Glomerular visceral epithelial cell (primary cell): ENCODE results near the gene ARHGAP31.
A peak's percentile ranks its signal among the peaks of the same experiment; 100 is the strongest.
"Not testable (repeated sequence)": the region's sequence is repeated elsewhere in the genome, so short reads cannot be mapped to it uniquely, and the experiment has no call there.

Experiments used
- DNase-seq: peaks from one replicate; pipeline ENCODE4 v3.0.0-alpha.2; 2016; ENCODE audit errors: extremely low spot score

Gene ARHGAP31

DNA sequence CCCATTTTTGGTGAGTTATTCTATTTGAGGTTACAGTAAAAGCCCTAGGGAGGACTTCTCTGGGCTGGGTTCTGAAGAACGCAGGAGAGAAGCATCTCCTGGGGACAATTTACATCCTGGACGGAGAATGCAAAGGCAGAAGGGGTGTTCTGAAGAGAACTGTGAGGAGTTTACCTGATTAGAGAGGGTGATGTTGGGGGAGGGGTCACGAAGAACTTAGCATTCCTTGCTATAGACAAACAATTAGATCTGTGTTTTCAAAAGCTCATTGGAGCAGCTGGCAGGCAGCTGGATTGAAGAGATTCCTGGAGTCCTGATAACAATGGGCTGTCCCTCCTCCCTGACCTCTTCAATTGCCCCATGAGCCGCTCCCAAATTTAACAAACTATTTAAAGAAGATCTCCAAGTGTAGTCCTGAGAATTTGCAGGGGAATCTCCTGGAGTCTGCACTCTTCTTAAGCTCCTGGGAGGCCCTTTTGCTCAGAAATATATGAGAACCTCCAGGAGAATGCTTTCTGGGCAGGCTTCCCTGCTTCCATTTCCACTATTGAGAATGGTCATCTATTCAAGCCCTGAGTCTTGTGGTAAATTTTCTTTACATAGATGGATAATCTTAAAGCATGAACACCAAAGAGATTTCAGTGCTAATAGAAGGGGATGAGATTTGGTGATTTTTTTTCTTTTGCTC, 55.3 kb downstream of the ARHGAP31 start:
- no peak for DNase-seq

DNA sequence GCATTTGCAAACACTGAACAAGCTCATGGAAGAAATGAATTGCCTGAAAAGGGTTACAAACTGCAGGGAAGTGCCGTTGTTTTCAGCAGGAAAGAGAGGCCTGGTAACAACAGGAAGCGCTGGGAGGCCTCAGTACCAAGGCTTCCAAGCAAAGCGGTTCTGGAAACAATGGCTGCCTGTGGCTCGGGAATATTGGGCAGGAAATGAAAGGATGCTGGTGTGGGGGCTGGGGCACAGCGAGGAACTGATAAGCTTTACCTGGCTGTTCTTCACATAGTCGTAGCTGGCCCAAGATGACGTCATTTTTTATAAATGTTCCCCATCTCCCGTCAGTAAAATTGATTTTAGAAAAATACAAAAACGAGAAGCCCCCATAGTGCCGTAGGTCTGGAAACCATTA, 55.9 kb downstream of the ARHGAP31 start:
- no peak for DNase-seq

DNA sequence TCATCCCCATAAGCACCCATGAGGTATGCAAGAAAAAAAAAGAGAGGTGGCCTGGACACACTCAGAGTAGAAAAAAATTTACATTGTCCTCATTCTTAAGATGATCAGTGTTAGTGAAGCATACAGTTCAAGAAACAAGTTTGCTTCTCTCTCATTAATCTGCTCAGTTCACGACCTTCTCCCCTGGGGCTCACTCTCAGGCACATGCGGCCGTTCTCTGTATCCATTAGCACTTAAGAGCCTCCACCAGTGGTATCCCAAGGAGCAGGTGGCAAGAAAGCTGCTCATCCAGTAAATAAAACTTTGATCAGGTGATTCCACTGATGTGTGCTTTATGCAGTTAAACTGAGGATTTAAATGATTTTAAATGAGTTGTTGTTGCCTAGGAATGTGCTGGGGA, 57.4 kb downstream of the ARHGAP31 start:
- no peak for DNase-seq

DNA sequence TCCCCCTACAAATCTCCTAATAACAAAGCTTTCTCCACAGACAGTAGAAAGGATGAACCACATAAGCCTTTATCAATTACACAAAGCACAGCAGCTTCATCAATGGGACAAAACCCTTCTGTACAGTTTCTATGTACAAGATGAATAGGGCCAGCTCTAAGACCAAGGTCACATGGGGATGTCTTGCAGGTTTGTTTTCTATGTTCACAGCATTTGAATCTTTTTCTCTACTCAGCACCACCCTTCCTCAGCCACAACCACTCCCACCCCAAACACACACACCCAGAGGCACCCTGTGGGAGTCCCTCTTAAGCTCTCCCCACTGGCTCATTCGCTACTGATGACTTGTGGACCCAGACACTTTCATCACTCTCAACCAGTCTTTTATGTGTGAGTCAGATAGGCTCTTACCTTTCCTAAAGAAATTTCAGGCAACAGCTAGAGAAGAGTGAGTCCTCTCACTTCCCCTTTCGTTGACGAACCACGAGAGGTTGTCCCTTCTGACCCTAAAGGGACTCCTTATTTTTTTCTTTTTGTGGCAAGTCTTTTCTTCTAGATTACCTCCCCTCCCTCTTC, 57.9 kb downstream of the ARHGAP31 start:
- peak; percentile 11 for DNase-seq

DNA sequence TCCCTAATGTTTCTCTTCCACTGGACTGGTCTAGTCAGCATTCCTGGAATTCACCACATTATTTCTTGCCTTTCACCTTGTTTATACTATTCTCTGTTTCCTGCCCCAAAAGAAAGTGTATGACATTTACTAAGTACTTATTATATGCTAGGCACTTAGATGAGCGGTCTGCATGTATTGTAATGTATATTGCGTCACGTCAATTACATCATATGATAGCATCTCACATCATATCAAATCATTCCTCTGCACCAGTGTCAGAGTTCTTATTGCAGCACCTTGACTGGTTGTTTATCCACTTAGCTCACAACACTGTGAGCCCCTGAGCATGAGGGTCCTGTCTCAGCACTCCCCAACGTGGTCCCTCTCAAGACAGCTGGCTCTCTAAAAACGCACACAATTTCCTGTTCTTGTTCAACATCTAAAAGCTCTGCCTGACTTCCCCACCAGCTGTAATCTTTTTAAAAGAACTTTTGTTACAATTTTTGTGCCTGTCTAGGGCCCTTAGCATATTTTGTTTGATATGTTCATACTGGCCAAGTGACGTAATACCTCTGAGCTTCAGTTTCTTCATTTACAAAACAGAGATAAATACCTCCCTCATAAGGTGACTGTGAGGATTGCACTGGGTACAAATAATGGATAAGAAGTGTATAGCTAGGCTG, 58.8 kb downstream of the ARHGAP31 start:
- DNase-seq: peak; percentile 36

- not testable (repeated sequence) for DNase-seq
Measured at GRCh38 chr3:119355608-119356007, 61.4 kb downstream of the ARHGAP31 start.

DNA sequence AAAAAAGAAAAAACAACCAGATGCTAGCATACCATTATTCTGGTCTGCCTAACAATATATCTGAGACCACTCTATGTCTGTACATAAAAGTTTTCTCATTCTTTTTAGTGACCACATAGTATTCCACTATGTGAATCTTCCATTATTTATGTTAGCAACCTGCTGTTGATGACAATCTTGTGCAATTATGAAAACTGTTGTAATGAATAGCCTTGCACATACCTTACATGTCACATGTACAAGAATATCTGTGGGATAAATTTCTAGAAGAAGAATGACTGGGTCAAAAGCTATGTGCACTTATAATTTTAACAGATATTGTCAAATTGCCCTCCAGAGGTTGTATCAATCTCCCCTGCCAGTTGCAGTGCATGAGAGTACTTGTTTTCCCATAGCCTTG, 62.5 kb downstream of the ARHGAP31 start:
- DNase-seq: no peak

DNA sequence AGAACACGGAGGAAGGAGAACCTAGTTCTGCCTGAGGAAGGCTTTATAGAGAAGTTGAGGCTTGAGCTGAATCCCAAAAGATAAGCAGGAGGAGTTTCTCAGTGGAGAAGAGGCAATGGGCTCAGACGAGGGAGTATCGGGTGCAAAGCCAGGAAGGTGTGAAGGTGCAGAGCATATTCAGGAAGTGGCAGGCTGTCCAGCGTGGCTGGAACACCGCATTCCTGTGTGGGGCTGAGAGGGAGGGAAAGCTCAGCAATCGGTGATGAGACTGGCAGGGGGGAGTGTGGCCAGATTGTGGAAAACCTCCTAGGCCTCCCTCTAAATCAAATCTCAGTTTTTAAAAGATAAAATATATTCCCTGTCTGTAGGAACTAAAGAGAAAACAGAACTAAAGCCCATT, 63.0 kb downstream of the ARHGAP31 start:
- DNase-seq: peak; percentile 36

DNA sequence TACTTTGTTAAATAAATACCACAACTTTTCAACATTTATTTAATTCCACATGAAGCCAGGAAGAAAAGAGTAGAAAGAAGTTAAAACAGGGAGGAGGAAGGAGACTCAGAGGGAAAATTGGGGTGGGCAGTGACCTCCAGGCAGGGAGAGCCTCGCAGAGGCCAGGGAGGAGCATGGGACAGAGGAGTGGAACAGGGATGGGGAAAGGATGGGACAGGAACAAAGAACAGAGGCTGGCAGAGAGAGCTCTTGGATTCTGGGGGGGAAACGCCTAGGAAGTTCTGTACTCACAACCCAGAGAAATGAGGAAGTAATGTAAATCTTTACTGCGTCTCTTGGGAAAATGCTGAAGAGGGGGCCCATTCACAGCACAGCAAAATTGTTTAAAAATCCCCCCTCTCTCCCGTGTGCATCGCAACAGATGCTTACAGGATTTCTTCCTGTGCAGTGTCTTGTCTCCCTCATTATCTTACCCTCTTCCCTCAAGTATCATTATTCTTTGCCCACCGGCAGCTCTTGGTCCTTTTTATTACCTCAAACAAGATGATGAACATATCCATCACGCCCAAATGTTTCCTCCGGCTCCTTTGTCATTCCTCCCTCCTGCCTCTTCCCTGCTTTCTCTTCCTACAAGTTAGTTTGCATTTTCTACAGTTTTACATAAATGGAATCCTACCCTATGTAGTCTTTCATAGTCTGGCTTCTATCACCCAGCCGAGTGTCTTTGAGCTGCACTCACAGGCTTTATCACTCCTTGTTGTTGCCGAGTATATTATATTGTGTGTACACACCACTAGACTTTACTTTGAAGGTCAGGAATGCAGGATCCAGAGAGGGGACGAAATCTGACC, 65.5 kb downstream of the ARHGAP31 start:
- DNase-seq: no peak

DNA sequence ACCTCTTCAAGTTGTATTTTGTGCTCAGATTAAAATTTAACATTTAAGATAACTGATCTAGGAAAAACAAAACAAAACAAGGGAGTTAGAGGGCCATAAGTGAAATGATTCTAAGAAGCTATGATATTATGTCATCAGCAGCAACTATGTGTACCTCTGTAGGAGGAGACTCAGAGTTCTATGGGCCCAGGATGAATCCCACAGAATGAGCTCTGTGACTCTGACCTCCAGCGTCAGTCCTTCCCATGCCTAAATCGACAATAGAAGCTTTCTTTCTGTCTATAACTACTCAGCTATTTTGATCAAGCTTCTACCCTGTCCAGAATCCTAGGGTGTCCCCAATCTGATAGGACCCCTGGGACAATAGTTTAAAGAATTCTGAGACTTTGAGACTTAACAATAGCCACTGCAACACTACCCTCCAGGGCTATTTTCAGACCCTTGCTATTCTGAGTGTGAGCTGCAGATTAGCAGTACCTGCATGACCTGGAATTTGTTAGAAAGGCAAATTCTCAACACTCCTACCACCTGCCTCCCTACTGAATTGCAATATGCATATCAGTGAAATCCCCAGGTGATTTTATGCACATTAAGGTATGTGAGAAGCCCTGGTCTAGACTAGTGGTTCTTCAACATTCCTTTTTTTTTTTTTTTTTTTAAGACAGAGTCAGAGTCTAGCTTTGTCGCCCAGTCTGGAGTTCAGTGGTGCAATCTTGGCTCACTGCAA, 66.7 kb downstream of the ARHGAP31 start:
- no peak for DNase-seq

GRCh38 chr3:119362010-119362409, 67.8 kb downstream of the ARHGAP31 start:
- no peak for DNase-seq

DNA sequence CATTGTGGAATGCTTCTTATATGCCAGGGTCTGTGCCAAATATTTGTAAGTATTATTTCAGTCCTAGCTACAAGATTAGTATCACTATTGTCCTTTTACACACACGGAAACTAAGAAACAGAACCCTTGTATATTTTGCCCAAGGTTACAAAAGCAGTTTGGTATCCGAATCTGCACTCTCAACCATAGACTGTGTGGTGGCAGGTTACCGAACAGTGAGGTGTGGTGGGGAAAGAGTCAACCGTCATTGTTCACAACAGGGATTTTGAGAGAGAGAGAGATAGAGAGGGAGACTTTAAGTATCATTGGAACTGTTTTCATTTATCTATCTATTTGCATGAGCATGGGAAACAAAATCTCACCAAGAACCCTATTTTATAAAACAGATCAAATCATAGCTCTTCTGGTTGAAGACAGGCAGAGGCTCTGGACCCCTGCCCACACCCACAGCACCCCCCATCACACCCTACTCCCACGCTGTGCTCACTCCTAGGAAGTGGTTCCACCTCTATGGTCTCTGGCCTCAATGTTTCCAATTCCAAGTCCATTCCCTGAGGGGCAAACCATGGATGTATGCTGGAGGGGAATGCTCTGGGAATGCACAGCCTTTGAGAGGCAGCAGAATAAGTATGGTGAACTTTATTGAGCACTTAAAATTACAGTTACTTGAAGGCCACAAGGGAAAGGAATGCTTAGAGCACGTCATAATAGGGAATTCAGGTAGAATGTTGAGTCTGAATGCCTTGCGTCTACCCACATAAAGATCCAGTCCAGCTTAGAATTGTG, 69.0 kb downstream of the ARHGAP31 start:
- no peak for DNase-seq

DNA sequence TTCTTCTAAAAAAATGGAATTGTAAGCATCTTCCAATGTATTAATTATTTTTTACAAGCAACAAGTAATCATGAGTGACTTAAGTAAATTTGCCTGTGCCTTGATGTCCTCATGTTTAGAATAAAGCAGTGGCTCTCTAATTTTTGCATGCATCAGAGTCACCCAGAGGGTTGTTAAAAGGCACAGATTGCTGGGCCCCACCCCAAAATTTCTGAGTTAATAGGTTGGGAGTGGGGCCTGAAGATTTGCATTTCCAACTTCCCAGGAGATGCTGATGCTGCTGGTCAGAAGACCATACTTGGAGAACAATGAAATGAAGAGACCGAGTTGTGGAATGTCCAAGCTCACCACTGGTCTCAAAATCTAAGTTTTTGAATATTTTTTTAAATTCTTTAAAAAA, 70.2 kb downstream of the ARHGAP31 start:
- no peak for DNase-seq

DNA sequence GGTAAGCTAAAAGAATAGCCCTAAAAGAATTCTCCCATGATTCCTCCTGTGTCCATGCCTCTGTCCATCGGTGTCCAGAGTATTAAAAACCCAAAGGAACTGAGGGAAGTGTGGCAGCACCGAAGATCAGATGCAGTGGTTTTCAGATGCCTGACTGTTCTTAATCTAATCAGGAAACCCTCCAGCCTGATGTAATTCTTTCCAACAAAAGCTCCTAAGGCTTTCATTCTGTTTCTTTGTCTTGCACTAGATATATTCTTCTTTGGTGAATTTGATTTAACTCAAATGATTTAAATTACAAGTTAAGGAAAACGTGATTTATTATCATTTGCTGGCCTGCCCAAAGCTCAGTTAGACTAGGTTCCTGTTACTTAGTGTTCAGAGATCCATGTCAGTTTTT, 71.2 kb downstream of the ARHGAP31 start:
- DNase-seq: no peak

GRCh38 chr3:119367000-119367399, 72.8 kb downstream of the ARHGAP31 start:
- DNase-seq: no peak

DNA sequence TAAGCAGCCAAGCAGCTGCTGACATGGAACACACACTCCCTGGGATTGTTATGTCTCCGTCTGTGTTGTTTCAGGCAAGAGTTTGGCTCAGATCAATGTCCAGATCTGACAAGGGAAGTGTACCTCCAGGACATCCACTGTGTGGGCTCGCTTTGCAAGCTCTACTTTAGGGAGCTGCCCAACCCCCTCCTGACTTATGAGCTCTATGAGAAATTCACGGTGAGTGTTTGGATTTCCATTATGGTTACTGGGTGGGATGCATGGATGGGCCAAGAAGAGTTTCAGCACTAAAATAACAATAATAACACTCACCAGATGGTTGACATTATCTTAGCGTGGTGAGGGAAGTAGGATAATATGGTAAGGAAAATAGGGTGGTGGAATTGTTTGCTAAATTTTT, 74.1 kb downstream of the ARHGAP31 start:
- no peak for DNase-seq

DNA sequence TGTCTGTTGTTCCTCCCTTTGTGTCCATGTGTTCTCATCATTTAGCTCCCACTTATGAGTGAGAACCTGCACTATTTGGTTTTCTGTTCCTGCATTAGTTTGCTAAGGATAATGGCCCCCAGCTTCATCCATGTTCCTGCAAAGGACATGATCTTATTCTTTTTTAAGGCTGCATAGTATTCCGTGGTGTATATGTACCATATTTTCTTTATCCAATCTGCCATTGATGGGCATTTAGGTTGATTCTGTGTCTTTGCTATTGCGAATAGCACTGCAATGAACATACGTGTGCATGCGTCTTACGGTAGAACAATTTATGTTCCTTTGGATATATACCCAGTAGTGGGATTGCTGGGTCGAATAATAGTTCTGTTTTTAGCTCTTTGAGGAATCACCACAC, 77.6 kb downstream of the ARHGAP31 start:
- DNase-seq: not testable (repeated sequence)

GRCh38 chr3:119375106-119375505, 80.9 kb downstream of the ARHGAP31 start:
- no peak for DNase-seq

- DNase-seq: no peak
Measured at GRCh38 chr3:119375510-119375909, 81.3 kb downstream of the ARHGAP31 start.

DNA sequence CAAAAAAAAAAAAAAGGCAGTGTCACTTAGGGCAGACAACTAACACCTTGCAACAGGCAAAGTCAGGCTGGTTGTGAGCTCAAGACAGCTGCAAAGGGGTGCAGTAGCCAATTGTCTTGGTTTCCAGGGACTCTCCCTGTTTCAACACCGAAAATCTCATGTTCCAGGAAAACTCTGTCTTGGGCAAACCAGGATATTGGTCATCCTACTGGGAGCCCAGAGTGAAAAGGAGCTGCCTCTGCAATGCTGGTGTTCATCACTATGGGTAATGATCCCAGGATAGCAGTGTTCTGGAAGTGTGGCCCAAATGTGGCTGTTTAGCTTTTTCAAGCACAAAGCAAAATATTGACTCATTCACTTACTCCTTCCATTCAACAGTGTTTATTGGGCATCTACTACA, 82.6 kb downstream of the ARHGAP31 start:
- DNase-seq: no peak

GRCh38 chr3:119378259-119378803, 84.1 kb downstream of the ARHGAP31 start:
- DNase-seq: no peak
